Measurements from ENCODE around the gene ZC3H10.

The ZC3H10 gene

GRCh38 chr12:56162468-56163290 lies 44.6 kb downstream of the ZC3H10 start:
- no peak for TF ChIP-seq CTCF (conservative IDR thresholded peaks at IDR 0.05; ENCODE audit: control insufficient read depth, insufficient read depth, low read depth, low read length)
- no peak for DNase-seq (ENCODE audit: low read depth)
- H3K4me3 ChIP-seq (ENCODE audit: control insufficient read depth, low read depth, low read length): no peak overlapping the region

GRCh38 chr12:56163533-56164344 lies 45.7 kb downstream of the ZC3H10 start:
- no peak for TF ChIP-seq CTCF (conservative IDR thresholded peaks at IDR 0.05; ENCODE audit: control insufficient read depth, insufficient read depth, low read depth, low read length)
- H3K4me3 ChIP-seq (ENCODE audit: control insufficient read depth, low read depth, low read length): no peak overlapping the region

GRCh38 chr12:56164345-56164729 lies 46.3 kb downstream of the ZC3H10 start:
- DNase-seq (ENCODE audit: low read depth): no peak
- no peak for TF ChIP-seq CTCF (conservative IDR thresholded peaks at IDR 0.05; ENCODE audit: control insufficient read depth, insufficient read depth, low read depth, low read length)
- H3K4me3 ChIP-seq (ENCODE audit: control insufficient read depth, low read depth, low read length): no peak overlapping the region

More at GRCh38 chr12:56163533-56164344, 45.7 kb downstream of the ZC3H10 start:
- no peak for DNase-seq (ENCODE audit: low read depth)

GRCh38 chr12:56165369-56165768 lies 47.3 kb downstream of the ZC3H10 start:
- no peak overlapping the region for H3K4me3 ChIP-seq (ENCODE audit: control insufficient read depth, low read depth, low read length)
- DNase-seq (ENCODE audit: low read depth): no peak
- TF ChIP-seq CTCF (conservative IDR thresholded peaks at IDR 0.05; ENCODE audit: control insufficient read depth, insufficient read depth, low read depth, low read length): no peak

- H3K4me3 ChIP-seq (ENCODE audit: control insufficient read depth, low read depth, low read length): no peak overlapping the region
- no peak for DNase-seq (ENCODE audit: low read depth)
- TF ChIP-seq CTCF (conservative IDR thresholded peaks at IDR 0.05; ENCODE audit: control insufficient read depth, insufficient read depth, low read depth, low read length): no peak
These were observed 51.2 kb downstream of the ZC3H10 start for GRCh38 chr12:56169229-56169759.

GRCh38 chr12:56172839-56173238 lies 54.8 kb downstream of the ZC3H10 start:
- no peak for DNase-seq (ENCODE audit: low read depth)
- H3K4me3 ChIP-seq (ENCODE audit: control insufficient read depth, low read depth, low read length): no peak overlapping the region
- no peak for TF ChIP-seq CTCF (conservative IDR thresholded peaks at IDR 0.05; ENCODE audit: control insufficient read depth, insufficient read depth, low read depth, low read length)

Measured in fibroblast of mammary gland (primary cell).